GM04503 (cell line): Measurements from ENCODE around the gene PTPN2.

ENCODE experiments used
- DNase-seq: peaks from one replicate; pipeline ENCODE4 v3.0.0-alpha.2; 2012; ENCODE audit warnings: low read depth

Gene PTPN2

DNA sequence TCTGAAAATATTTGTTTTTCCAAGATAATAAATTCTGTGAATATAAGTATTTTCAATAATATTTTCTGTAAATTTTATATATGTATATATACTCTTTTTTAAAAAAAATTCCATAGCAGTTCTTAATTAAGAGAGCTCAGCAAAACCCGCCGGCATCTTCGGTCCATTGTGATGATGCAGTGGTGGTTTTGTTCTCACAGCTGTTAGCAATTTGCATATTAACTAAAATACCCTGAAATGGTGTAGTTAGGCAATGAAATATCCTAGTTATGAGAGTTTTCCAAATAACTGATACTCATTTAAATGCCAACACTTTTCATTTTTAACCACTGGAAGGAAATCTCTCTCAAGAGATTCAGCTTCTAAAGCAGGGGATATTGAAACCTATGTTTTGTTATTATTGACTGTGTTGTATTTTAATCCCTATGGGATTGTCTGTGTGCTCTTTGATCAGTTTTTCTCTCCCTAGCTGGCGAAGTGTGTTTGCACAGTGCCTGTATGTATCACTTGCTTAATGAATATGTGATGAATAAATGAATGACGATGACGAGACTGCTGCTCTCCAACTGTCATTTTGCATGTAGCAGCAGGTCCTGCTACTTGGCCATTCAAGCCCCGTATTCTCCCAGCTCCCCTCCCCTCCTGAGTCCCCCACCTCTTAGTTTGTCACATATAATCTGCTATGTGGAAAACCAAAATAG lies 138.8 kb downstream of the PTPN2 start:
- no peak for DNase-seq

GRCh38 chr18:12744103-12744502 lies 139.9 kb downstream of the PTPN2 start:
- no peak for DNase-seq

DNA sequence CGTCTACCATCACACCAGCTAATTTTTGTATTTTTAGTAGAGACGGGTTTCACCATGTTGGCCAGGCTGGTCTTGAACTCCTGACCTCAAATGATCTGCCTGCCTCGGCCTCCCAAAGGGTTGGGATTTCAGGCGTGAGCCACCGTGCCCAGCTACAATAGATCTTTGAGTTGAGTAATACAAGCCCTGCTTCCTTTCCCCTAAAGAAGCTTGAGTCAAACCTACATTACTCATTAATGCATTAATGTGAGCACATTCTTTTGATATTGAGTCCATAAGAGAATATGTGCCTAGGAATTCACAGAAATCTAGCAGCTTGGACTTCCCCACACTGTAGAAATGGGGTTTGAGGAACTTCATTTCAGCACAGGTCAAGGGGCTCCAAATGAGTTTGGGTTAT lies 141.6 kb downstream of the PTPN2 start:
- DNase-seq: no peak
